Fibroblast of lung (primary cell): ENCODE data around the gene VEPH1. TPM values are rescaled to one million over a fixed set of nuclear protein-coding genes. Genes with fewer than 3 reads are reported as not detected.

Experiments
- DNase-seq, 2 donors: peaks; one replicate each; pipeline versions ENCODE4 v3.0.0 to v3.0.0-alpha.2; 2010; ENCODE audit warnings: low read depth in 2 of 2
- H2AFZ ChIP-seq: 2 replicates; pipeline ENCODE4 v1.5.1; 2012; ENCODE audit warnings: low read length, control low read depth, inconsistent platforms
- H3K27ac ChIP-seq: 2 replicates; pipeline ENCODE4 v1.5.1; 2011; ENCODE audit warnings: low read length, control low read depth; ENCODE audit not compliant: insufficient read depth
- H3K27me3 ChIP-seq: 2 replicates; pipeline ENCODE4 v1.5.1; 2011; ENCODE audit warnings: mild to moderate bottlenecking, low read length; ENCODE audit not compliant: control insufficient read depth, insufficient read depth
- H3K36me3 ChIP-seq: 2 replicates; pipeline ENCODE4 v1.5.1; 2011; ENCODE audit warnings: low read length; ENCODE audit not compliant: control insufficient read depth, insufficient read depth
- H3K4me1 ChIP-seq: 2 replicates; pipeline ENCODE4 v1.5.1; 2011; ENCODE audit warnings: low read length; ENCODE audit not compliant: control insufficient read depth, insufficient read depth; ENCODE audit errors: extremely low read depth
- H3K4me2 ChIP-seq: 2 replicates; pipeline ENCODE4 v1.5.1; 2011; ENCODE audit warnings: low read length, control low read depth; ENCODE audit not compliant: insufficient read depth; ENCODE audit errors: extremely low read depth
- H3K4me3 ChIP-seq, 4 experiments: fragments of 200-600 bp in 1 of 4; sonication (generic) in 1 of 4; replicated peaks in 1 of 4; 2 replicates each; pipeline ENCODE4 v1.5.1; 2011 to 2016; ENCODE audit warnings: low read length in 4 of 4, low read depth in 3 of 4, mild to moderate bottlenecking in 3 of 4, control low read depth in 2 of 4, inconsistent platforms in 1 of 4, mixed read lengths in 1 of 4; ENCODE audit not compliant: insufficient read depth in 1 of 4; ENCODE audit errors: control extremely low read depth in 1 of 4
- H3K79me2 ChIP-seq: 2 replicates; pipeline ENCODE4 v1.5.1; 2012; ENCODE audit warnings: mild to moderate bottlenecking, low read length, inconsistent platforms; ENCODE audit not compliant: control insufficient read depth, insufficient read depth
- H3K9ac ChIP-seq: 2 replicates; pipeline ENCODE4 v1.5.1; 2011; ENCODE audit warnings: mild to moderate bottlenecking, low read length, control low read depth; ENCODE audit not compliant: insufficient read depth
- H3K9me3 ChIP-seq: 2 replicates; pipeline ENCODE4 v1.5.1; 2012; ENCODE audit warnings: low read depth, low read length; ENCODE audit not compliant: control insufficient read depth, insufficient read depth
- H4K20me1 ChIP-seq: 2 replicates; pipeline ENCODE4 v1.5.1; 2011; ENCODE audit warnings: low read length; ENCODE audit not compliant: control insufficient read depth, insufficient read depth; ENCODE audit errors: extremely low read depth
- EZH2 ChIP-seq: IDR thresholded peaks from 2 replicates; pipeline ENCODE4 v1.5.1; 2012; ENCODE audit warnings: low read length, control low read depth, mild to moderate bottlenecking; ENCODE audit errors: missing control alignments
- polyA plus RNA-seq, 2 donors: library from polyadenylated mRNA; depleted of rRNA in 1 of 2; stranded (reverse) in 1 of 2; unstranded in 1 of 2; fragments of >200 nt; gene quantifications; 2 replicates each; pipeline ENCODE4 v1.2.1, GENCODE V29; 2011 to 2012; ENCODE audit warnings: missing spikeins in 1 of 2
- total RNA-seq: library from RNA; depleted of rRNA; stranded (reverse); fragments of >200 nt; gene quantifications from 2 replicates; pipeline ENCODE4 v1.2.1, GENCODE V29; 2014
- TF ChIP-seq, protein P1 (sequence below), 2 donors: IDR thresholded peaks in 1 of 2; conservative IDR thresholded peaks in 1 of 2; 1 replicate in 1 of 2; 2 replicates in 1 of 2; pipeline ENCODE4 v1.5.1; 2011 to 2012; ENCODE audit warnings: low read length in 2 of 2, control low read depth in 1 of 2, inconsistent platforms in 1 of 2, low read depth in 1 of 2, mild to moderate bottlenecking in 1 of 2

Gene VEPH1
- total and polyA plus RNA-seq, 2 donors (not counting 1 experiment from before 2014, with no cell fraction given) = 13.1 to 34.7 TPM

DNA sequence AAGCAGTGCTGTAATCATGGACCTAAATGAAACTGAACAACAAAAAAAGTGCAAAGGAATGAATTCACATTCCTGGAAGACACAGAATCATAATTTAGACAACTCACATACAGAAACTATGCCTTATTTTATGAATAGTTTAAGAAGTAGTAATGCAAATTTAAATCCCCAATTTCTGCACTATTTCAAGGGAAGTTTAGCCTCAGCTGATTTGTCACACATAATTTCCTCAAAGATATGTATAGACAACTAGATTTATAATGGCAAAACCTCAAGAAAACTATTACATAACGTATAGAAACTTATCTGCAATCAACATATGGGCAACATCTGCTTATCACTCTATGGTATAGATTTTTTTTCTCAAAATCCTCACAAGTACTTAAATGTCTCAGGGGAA, 74.4 kb downstream of the VEPH1 start:
- no peak for DNase-seq
- Histone ChIP-seq H3K4me1 (no peaks in the 10 kb centered on the region), H2AFZ (no peak overlapping the region), H3K9ac (no peak overlapping the region), H3K4me2 (no peak overlapping the region), H3K4me3 (no peak overlapping the region), H3K79me2 (no peaks in the 10 kb centered on the region), H3K36me3 (no peaks in the 10 kb centered on the region), H3K27ac (no peak overlapping the region), H4K20me1 (no peaks in the 10 kb centered on the region), H3K27me3 (no peaks in the 10 kb centered on the region), H3K9me3 (no peaks in the 10 kb centered on the region)
- TF ChIP-seq EZH2 = no peak
- TF ChIP-seq, protein P1, sequence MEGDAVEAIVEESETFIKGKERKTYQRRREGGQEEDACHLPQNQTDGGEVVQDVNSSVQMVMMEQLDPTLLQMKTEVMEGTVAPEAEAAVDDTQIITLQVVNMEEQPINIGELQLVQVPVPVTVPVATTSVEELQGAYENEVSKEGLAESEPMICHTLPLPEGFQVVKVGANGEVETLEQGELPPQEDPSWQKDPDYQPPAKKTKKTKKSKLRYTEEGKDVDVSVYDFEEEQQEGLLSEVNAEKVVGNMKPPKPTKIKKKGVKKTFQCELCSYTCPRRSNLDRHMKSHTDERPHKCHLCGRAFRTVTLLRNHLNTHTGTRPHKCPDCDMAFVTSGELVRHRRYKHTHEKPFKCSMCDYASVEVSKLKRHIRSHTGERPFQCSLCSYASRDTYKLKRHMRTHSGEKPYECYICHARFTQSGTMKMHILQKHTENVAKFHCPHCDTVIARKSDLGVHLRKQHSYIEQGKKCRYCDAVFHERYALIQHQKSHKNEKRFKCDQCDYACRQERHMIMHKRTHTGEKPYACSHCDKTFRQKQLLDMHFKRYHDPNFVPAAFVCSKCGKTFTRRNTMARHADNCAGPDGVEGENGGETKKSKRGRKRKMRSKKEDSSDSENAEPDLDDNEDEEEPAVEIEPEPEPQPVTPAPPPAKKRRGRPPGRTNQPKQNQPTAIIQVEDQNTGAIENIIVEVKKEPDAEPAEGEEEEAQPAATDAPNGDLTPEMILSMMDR (conservative IDR thresholded peaks at IDR 0.05 in 1 of 2, IDR thresholded peaks at IDR 0.05 in 1 of 2; ENCODE audit: low read depth in 1 of 2, low read length in 2 of 2) = no peak

DNA sequence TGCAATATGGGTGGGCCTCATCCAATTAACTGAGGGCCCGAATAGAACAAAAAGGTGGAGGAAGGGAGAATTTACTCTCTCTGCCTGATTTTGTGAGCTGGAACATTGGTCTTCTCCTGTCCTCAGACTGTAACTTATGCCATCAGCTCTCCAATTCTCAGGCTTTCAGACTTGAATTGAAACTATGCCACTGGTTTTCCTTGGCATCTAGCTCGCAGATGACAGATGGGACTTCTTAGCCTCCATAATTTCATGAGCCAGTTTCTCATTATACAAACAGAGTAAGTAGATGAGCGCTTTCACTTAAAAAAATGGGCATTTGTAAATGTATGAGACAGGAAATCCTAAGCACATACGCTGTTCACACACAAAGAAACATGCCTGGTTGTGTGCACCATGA, 75.3 kb downstream of the VEPH1 start:
- Histone ChIP-seq H3K36me3 (no peaks in the 10 kb centered on the region), H2AFZ (no peak overlapping the region), H3K9ac (no peak overlapping the region), H3K4me2 (no peak overlapping the region), H3K27me3 (no peaks in the 10 kb centered on the region), H3K79me2 (no peaks in the 10 kb centered on the region), H4K20me1 (no peaks in the 10 kb centered on the region), H3K27ac (no peak overlapping the region), H3K9me3 (no peaks in the 10 kb centered on the region), H3K4me1 (no peaks in the 10 kb centered on the region), H3K4me3 (no peak overlapping the region)
- TF ChIP-seq EZH2 = no peak
- TF ChIP-seq, protein P1 (conservative IDR thresholded peaks at IDR 0.05 in 1 of 2, IDR thresholded peaks at IDR 0.05 in 1 of 2; ENCODE audit: low read depth in 1 of 2, low read length in 2 of 2) = no peak
- DNase-seq = no peak

GRCh38 chr3:157423337-157423736, 79.9 kb downstream of the VEPH1 start:
- no peak overlapping the region for H2AFZ ChIP-seq
- no peaks in the 10 kb centered on the region for H3K36me3 ChIP-seq
- no peaks in the 10 kb centered on the region for H3K4me1 ChIP-seq
- H4K20me1 ChIP-seq = no peaks in the 10 kb centered on the region
- H3K27me3 ChIP-seq = no peaks in the 10 kb centered on the region
- H3K9me3 ChIP-seq = no peaks in the 10 kb centered on the region
- no peak overlapping the region for H3K4me2 ChIP-seq
- DNase-seq = peak in 1 of 2 donors; percentile 58
- TF ChIP-seq, protein P1 (conservative IDR thresholded peaks at IDR 0.05 in 1 of 2, IDR thresholded peaks at IDR 0.05 in 1 of 2; ENCODE audit: low read depth in 1 of 2, low read length in 2 of 2) = no peak
- TF ChIP-seq EZH2 = no peak
- H3K4me3 ChIP-seq = no peak overlapping the region
- no peak overlapping the region for H3K9ac ChIP-seq
- H3K79me2 ChIP-seq = no peaks in the 10 kb centered on the region
- H3K27ac ChIP-seq = no peak overlapping the region
